ENCODE data around the gene L1CAM. TPM values are rescaled to one million over a fixed set of nuclear protein-coding genes. Genes with fewer than 3 reads are reported as not detected.

L1CAM gene
- total and polyA plus RNA-seq, 4 donors = 0.28 to 0.59 (median 0.39) TPM; not detected in 1

DNA sequence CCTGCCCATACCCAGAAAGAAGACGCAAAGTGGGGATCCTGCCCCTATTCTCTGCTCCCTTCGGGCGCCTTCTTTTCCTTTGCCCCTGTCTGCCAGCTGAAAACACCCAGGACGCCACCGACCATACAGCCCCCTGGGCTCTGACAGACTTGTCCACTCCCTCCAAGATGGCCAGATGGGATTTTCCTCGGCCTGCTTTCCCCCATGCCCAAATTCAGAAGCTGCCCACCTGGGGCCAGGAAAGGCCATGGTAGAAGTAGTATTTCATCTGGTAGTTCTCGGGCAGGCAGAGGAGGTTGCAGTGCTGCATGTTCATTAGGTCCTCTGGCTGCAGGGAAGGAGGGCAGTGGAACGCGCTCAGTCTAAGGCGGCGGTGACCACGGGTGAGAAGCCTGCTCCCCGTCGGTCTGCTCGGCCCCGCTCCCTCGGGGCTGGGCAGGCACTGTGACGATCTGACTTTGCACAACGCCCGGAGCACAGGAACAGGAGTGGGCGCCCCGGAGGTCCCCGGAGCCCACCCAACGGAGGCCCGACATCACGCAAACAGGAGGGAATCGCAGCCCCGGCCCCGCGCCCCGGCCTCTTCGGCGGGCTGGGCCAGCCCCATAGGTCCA lies 48.3 kb upstream of the L1CAM start:
- no peaks in the 10 kb centered on the region for H3K27me3 ChIP-seq (ENCODE audit: control insufficient read depth in 4 of 4, insufficient read depth in 4 of 4, low read length in 3 of 4)
- peak overlapping the region; percentile 81 to 90 (median 90) for H3K4me3 ChIP-seq (ENCODE audit: low read depth in 1 of 3, low read length in 3 of 3)
- DNase-seq (ENCODE audit: low spot score) = no peak
- 6% methylated on average over 33 of the region's 33 CpGs for WGBS
- peaks cover 0 to 19% (median 12%) of the 10 kb centered on the region in 4 donors for H3K4me1 ChIP-seq (ENCODE audit: control insufficient read depth in 4 of 4, insufficient read depth in 4 of 4, low read length in 3 of 4)
- TF ChIP-seq RAD21 (IDR thresholded peaks at IDR 0.05) (no peak), SP1 (IDR thresholded peaks at IDR 0.05) (no peak), YY1 (IDR thresholded peaks at IDR 0.05) (no peak), HNF4G (IDR thresholded peaks at IDR 0.05) (no peak), ATF3 (IDR thresholded peaks at IDR 0.05) (no peak), RXRA (IDR thresholded peaks at IDR 0.05) (no peak), FOXA2 (IDR thresholded peaks at IDR 0.05) (no peak), HNF4A (conservative IDR thresholded peaks at IDR 0.05) (no peak), REST (IDR thresholded peaks at IDR 0.05) (no peak), CTCF (IDR thresholded peaks at IDR 0.05; ENCODE audit: low read depth, low read length, missing input control) (no peak), TAF1 (conservative IDR thresholded peaks at IDR 0.05) (no peak), EGR1 (IDR thresholded peaks at IDR 0.05; ENCODE audit: low read depth in 2 of 2) (no peak), MAX (IDR thresholded peaks at IDR 0.05) (no peak), JUND (IDR thresholded peaks at IDR 0.05) (no peak), GABPA (IDR thresholded peaks at IDR 0.05 in 1 of 2, conservative IDR thresholded peaks at IDR 0.05 in 1 of 2) (no peak), FOXA1 (IDR thresholded peaks at IDR 0.05) (no peak), NR2F2 (IDR thresholded peaks at IDR 0.05) (no peak)
- TF ChIP-seq, protein P1, sequence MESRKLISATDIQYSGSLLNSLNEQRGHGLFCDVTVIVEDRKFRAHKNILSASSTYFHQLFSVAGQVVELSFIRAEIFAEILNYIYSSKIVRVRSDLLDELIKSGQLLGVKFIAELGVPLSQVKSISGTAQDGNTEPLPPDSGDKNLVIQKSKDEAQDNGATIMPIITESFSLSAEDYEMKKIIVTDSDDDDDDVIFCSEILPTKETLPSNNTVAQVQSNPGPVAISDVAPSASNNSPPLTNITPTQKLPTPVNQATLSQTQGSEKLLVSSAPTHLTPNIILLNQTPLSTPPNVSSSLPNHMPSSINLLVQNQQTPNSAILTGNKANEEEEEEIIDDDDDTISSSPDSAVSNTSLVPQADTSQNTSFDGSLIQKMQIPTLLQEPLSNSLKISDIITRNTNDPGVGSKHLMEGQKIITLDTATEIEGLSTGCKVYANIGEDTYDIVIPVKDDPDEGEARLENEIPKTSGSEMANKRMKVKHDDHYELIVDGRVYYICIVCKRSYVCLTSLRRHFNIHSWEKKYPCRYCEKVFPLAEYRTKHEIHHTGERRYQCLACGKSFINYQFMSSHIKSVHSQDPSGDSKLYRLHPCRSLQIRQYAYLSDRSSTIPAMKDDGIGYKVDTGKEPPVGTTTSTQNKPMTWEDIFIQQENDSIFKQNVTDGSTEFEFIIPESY (IDR thresholded peaks at IDR 0.05) = no peak
- no peaks in the 10 kb centered on the region for H3K9me3 ChIP-seq (ENCODE audit: control insufficient read depth in 4 of 4, low read length in 3 of 4)
- H3K27ac ChIP-seq (ENCODE audit: low read depth in 1 of 2, low read length in 2 of 2) = no peak overlapping the region
- H3K36me3 ChIP-seq (ENCODE audit: control insufficient read depth in 4 of 4, insufficient read depth in 3 of 4, low read depth in 1 of 4, low read length in 3 of 4) = peaks cover 0 to 15% (median 1%) of the 10 kb centered on the region in 4 donors
- H3K9ac ChIP-seq (ENCODE audit: low read depth in 1 of 2, low read length in 2 of 2) = peak overlapping the region; percentile 13 to 75
